Measurements from ENCODE around the gene RBMS1.
"Not testable (repeated sequence)": the region's sequence is repeated elsewhere in the genome, so short reads cannot be mapped to it uniquely, and the experiment has no call there.

RBMS1 gene

GRCh38 chr2:160430001-160430344, 63.6 kb downstream of the RBMS1 start:
- no peak for DNase-seq

GRCh38 chr2:160429248-160430000, 64.2 kb downstream of the RBMS1 start:
- DNase-seq = no peak

- DNase-seq = no peak
These were observed 65.2 kb downstream of the RBMS1 start for GRCh38 chr2:160428405-160428763.

GRCh38 chr2:160427629-160428404, 65.8 kb downstream of the RBMS1 start:
- DNase-seq = peak; percentile 24

- DNase-seq = no peak
These were observed 67.0 kb downstream of the RBMS1 start for GRCh38 chr2:160426604-160427003.

GRCh38 chr2:160425434-160426151, 68.0 kb downstream of the RBMS1 start:
- DNase-seq = no peak

- no peak for DNase-seq
These were observed 70.5 kb downstream of the RBMS1 start for GRCh38 chr2:160423126-160423525.

GRCh38 chr2:160421646-160422501, 71.7 kb downstream of the RBMS1 start:
- not testable (repeated sequence) for DNase-seq

GRCh38 chr2:160420711-160421110, 72.9 kb downstream of the RBMS1 start:
- DNase-seq = no peak

GRCh38 chr2:160419776-160420505, 73.7 kb downstream of the RBMS1 start:
- no peak for DNase-seq

- DNase-seq = no peak
These were observed 74.8 kb downstream of the RBMS1 start for GRCh38 chr2:160418853-160419252.

- no peak for DNase-seq
These were observed 75.2 kb downstream of the RBMS1 start for GRCh38 chr2:160418398-160418765.

GRCh38 chr2:160417745-160418397, 75.7 kb downstream of the RBMS1 start:
- DNase-seq = no peak

- DNase-seq = no peak
These were observed 77.6 kb downstream of the RBMS1 start for GRCh38 chr2:160415991-160416390.

- DNase-seq = no peak
These were observed 81.7 kb downstream of the RBMS1 start for GRCh38 chr2:160411955-160412354.

- peak; percentile 19 for DNase-seq
These were observed 82.4 kb downstream of the RBMS1 start for GRCh38 chr2:160411167-160411566.

- no peak for DNase-seq
These were observed 84.1 kb downstream of the RBMS1 start for GRCh38 chr2:160409480-160409879.

- no peak for DNase-seq
These were observed 84.7 kb downstream of the RBMS1 start for GRCh38 chr2:160408959-160409291.

GRCh38 chr2:160408173-160408958, 85.2 kb downstream of the RBMS1 start:
- no peak for DNase-seq

GRCh38 chr2:160407393-160408172, 86.0 kb downstream of the RBMS1 start:
- peak; percentile 49 for DNase-seq

All from activated CD4-positive, alpha-beta T cell treated with anti-CD3 and anti-CD28 coated beads for 1 hour (primary cell).